IPS-15b (cell line): ENCODE measurements around the gene PAGR1.
A peak's percentile ranks its signal among the peaks of the same experiment; 100 is the strongest.
"Not testable (repeated sequence)": the region's sequence is repeated elsewhere in the genome, so short reads cannot be mapped to it uniquely, and the experiment has no call there.

Experiments
- H3K27me3 ChIP-seq: one replicate; pipeline ENCODE4 v1.6.1; 2013; ENCODE audit warnings: low read length; ENCODE audit not compliant: control insufficient read depth, insufficient read depth
- H3K36me3 ChIP-seq: one replicate; pipeline ENCODE4 v1.6.1; 2013; ENCODE audit warnings: low read length; ENCODE audit not compliant: control insufficient read depth, insufficient read depth
- H3K4me1 ChIP-seq: one replicate; pipeline ENCODE4 v1.6.1; 2013; ENCODE audit warnings: mild to moderate bottlenecking, low read length; ENCODE audit not compliant: control insufficient read depth, insufficient read depth
- H3K4me3 ChIP-seq: one replicate; pipeline ENCODE4 v1.5.1; 2013; ENCODE audit warnings: low read depth, low read length
- H3K9ac ChIP-seq: one replicate; pipeline ENCODE4 v1.6.1; 2013; ENCODE audit warnings: low read depth, mild to moderate bottlenecking, low read length
- H3K9me3 ChIP-seq: one replicate; pipeline ENCODE4 v1.6.1; 2013; ENCODE audit warnings: mild to moderate bottlenecking, low read length; ENCODE audit not compliant: control insufficient read depth, insufficient read depth

PAGR1 gene

GRCh38 chr16:29815793-29816693 is at the start of gene PAGR1:
PAGR1 (plus strand) TSS chr16:29816152; CDS start chr16:29816526, 374 bp downstream.
- Histone ChIP-seq H3K36me3 (peaks cover 26% of the 10 kb centered on the region), H3K27me3 (no peaks in the 10 kb centered on the region), H3K9me3 (no peaks in the 10 kb centered on the region), H3K4me3 (peak within 1 kb of the TSS; percentile 90), H3K9ac (peak within 1 kb of the TSS; percentile 94), H3K4me1 (peaks cover 6% of the 10 kb centered on the region)

DNA sequence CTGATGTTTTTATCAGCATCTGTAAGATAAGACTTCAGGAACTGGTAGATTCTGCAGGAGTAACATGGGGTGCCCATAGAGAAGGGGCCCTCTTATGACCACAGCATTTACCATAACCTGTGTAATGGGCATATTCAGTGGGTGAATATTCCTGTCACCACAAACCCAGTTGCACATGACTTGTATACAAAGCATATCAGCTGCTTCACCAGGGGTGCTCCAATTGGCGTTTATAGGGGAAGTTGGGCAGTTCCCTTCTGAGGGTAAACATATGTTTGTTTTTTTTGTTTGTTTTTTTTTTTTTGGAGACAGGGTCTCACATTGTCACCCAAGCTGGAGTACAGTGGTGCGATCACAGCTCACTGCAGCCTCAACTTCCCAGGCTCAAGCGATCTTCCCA is 49.4 kb upstream of the PAGR1 start:
- H3K4me1 ChIP-seq = no peaks in the 10 kb centered on the region
- no peaks in the 10 kb centered on the region for H3K27me3 ChIP-seq
- no peak overlapping the region for H3K4me3 ChIP-seq
- H3K9ac ChIP-seq = no peak overlapping the region
- no peaks in the 10 kb centered on the region for H3K36me3 ChIP-seq
- H3K9me3 ChIP-seq = no peaks in the 10 kb centered on the region

GRCh38 chr16:29767062-29767461 is 48.9 kb upstream of the PAGR1 start:
- H3K36me3 ChIP-seq = no peaks in the 10 kb centered on the region
- H3K4me3 ChIP-seq = no peak overlapping the region
- H3K4me1 ChIP-seq = no peaks in the 10 kb centered on the region
- H3K9me3 ChIP-seq = no peaks in the 10 kb centered on the region
- H3K27me3 ChIP-seq = no peaks in the 10 kb centered on the region
- H3K9ac ChIP-seq = no peak overlapping the region

DNA sequence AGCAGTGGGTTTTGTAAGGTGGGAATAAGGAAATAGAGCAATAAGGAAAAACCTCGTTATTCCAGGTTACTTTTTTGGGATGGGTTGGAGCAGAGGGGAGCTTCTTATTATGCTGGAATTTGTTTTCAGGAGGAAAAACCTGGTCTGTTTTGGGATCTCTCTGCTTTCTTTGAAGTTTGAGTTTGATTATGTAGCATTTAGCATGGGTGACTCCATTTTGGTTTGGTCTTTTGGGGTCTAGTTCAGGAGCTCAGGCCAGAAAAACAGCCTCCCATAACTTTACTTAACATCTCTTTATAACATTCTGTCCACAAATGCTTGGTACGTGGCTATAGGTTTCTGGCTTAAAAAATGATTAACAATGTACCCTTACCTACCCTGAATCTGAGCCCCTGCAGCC is 46.4 kb upstream of the PAGR1 start:
- no peaks in the 10 kb centered on the region for H3K9me3 ChIP-seq

GRCh38 chr16:29770250-29770929 is 45.6 kb upstream of the PAGR1 start:
- Histone ChIP-seq H3K9me3 (no peaks in the 10 kb centered on the region), H3K27me3 (no peaks in the 10 kb centered on the region), H3K36me3 (no peaks in the 10 kb centered on the region), H3K4me3 (no peak overlapping the region), H3K4me1 (no peaks in the 10 kb centered on the region), H3K9ac (no peak overlapping the region)

More for the DNA sequence above, 46.4 kb upstream of the PAGR1 start:
- Histone ChIP-seq H3K9ac (no peak overlapping the region), H3K36me3 (no peaks in the 10 kb centered on the region), H3K4me3 (no peak overlapping the region), H3K4me1 (no peaks in the 10 kb centered on the region), H3K27me3 (no peaks in the 10 kb centered on the region)

DNA sequence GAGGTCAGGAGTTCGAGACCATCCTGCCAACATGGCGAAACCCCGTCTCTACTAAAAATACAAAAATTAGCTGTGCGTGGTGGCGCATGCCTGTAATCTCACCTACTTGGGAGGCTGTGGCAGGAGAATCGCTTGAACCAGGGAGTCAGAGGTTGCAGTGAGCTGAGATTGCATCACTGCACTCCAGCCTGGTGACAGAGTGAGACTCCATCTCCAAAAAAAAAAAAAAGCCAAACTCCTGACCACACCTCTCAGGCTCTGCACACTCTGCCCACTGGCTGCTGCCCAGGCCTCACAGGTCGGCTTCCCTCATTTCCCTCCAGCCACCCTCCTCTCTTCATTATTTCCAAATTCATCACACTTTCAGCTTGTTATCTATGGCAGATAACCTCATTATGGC is 43.6 kb upstream of the PAGR1 start:
- not testable (repeated sequence) for H3K4me3 ChIP-seq, H3K9ac ChIP-seq, H3K27me3 ChIP-seq, H3K9me3 ChIP-seq, H3K36me3 ChIP-seq, H3K4me1 ChIP-seq

GRCh38 chr16:29774730-29775129 is 41.2 kb upstream of the PAGR1 start:
- Histone ChIP-seq H3K36me3 (no peaks in the 10 kb centered on the region), H3K9me3 (no peaks in the 10 kb centered on the region), H3K9ac (no peak overlapping the region), H3K4me1 (peaks cover 2% of the 10 kb centered on the region), H3K4me3 (no peak overlapping the region), H3K27me3 (peaks cover 6% of the 10 kb centered on the region)

DNA sequence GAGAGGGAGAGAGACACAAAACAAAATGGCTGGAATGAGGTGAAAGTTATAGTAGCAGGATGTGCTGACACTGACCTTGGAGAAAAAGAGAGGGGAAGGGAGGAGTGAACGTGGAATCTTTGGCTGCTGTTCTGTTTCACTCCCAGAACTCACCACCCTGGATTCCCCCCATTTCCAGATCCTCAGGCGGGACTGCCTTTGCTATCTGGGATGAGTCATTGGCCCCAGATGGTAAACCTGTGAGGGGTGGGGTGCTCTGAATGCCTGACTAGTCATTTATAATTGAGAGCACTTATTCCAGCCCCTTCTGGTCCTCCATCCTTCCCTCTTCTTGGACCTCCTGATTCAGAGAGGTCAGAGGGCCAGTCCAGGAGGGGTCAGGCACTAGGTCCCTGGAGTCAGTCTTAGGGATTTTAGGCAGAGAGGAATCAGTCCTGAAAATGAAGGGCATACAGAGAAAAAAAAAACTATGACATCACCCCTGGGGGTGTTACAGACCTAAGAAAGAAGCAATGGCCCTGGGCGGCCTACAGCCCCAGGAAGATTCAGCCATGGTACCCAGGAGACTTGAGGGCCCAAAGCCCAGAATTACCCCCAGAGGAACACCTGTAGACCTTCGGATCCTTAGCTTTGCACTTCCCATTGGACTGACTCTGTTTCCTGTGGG is 40.1 kb upstream of the PAGR1 start:
- no peak overlapping the region for H3K4me3 ChIP-seq
- H3K27me3 ChIP-seq = peaks cover 8% of the 10 kb centered on the region
- peaks cover 2% of the 10 kb centered on the region for H3K4me1 ChIP-seq
- H3K36me3 ChIP-seq = no peaks in the 10 kb centered on the region
- no peaks in the 10 kb centered on the region for H3K9me3 ChIP-seq
- no peak overlapping the region for H3K9ac ChIP-seq

GRCh38 chr16:29777576-29778350 is 38.2 kb upstream of the PAGR1 start, which contains the start of gene ZG16:
ZG16 (plus strand) TSS chr16:29778256; CDS start chr16:29779267, 1,011 bp downstream.
- Histone ChIP-seq H3K9me3 (no peaks in the 10 kb centered on the region), H3K27me3 (peaks cover 17% of the 10 kb centered on the region), H3K4me1 (peaks cover 2% of the 10 kb centered on the region), H3K36me3 (no peaks in the 10 kb centered on the region), H3K9ac (no peak within 1 kb of the TSS), H3K4me3 (no peak within 1 kb of the TSS)

- no peaks in the 10 kb centered on the region for H3K9me3 ChIP-seq
- H3K4me1 ChIP-seq = peaks cover 2% of the 10 kb centered on the region
- no peaks in the 10 kb centered on the region for H3K36me3 ChIP-seq
- no peak overlapping the region for H3K9ac ChIP-seq
- H3K27me3 ChIP-seq = peaks cover 17% of the 10 kb centered on the region
- no peak overlapping the region for H3K4me3 ChIP-seq
Measured at GRCh38 chr16:29779474-29779873, 36.5 kb upstream of the PAGR1 start.
